ENCODE results near the gene TNFSF13.

TNFSF13 gene

GRCh38 chr17:7573324-7574080, 15.0 kb downstream of the TNFSF13 start:
- Histone ChIP-seq H3K4me3 (ENCODE audit: low read depth, low read length) (peak overlapping the region; percentile 95), H3K27ac (peak overlapping the region; percentile 91), H3K36me3 (replicated peaks) (peaks cover 78% of the 10 kb centered on the region), H3K27me3 (replicated peaks) (no peaks in the 10 kb centered on the region)
- in situ Hi-C loops (cut with HindIII; ENCODE audit: low pct_ligation_motif_present, low sequenced_read_pairs), result no loop called here
- DNase-seq, result peak; percentile 80
- TF ChIP-seq, protein P1, sequence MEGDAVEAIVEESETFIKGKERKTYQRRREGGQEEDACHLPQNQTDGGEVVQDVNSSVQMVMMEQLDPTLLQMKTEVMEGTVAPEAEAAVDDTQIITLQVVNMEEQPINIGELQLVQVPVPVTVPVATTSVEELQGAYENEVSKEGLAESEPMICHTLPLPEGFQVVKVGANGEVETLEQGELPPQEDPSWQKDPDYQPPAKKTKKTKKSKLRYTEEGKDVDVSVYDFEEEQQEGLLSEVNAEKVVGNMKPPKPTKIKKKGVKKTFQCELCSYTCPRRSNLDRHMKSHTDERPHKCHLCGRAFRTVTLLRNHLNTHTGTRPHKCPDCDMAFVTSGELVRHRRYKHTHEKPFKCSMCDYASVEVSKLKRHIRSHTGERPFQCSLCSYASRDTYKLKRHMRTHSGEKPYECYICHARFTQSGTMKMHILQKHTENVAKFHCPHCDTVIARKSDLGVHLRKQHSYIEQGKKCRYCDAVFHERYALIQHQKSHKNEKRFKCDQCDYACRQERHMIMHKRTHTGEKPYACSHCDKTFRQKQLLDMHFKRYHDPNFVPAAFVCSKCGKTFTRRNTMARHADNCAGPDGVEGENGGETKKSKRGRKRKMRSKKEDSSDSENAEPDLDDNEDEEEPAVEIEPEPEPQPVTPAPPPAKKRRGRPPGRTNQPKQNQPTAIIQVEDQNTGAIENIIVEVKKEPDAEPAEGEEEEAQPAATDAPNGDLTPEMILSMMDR (IDR thresholded peaks at IDR 0.05; ENCODE audit: low read depth, low read length, missing control alignments), result no peak

DNA sequence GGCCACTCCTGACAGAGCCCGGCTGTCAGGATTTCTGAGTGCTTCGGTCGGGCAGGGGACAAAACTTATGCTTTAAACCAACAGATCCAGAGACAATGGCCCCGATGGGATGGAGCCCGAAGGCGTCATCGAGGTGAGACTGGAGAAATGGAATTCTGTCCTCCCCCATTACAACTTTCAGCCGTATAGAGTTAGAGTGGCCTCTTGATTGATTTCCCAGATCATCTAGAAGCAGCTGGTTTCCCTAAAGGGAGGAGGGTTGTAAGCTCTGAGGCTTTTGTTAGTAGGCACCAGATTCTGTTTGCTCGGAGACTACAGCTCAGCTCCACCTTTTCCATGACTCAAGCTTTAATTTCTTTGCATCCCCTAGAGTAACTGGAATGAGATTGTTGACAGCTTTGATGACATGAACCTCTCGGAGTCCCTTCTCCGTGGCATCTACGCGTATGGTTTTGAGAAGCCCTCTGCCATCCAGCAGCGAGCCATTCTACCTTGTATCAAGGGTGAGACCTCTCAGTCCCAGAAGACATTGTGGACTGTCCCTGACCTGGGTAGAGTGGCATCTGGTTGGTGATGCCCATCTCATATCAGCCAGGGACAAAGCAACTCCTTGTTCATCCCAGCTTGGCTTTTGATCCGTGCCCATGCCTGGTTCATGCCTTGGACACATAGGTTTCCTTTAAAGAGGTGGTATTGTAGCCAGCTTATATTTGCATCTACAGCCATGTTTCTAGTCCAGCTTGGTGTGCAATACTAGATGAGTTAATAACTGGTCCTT, 15.8 kb downstream of the TNFSF13 start:
- no peak for DNase-seq
- Histone ChIP-seq H3K27ac (peak overlapping the region; percentile 91), H3K4me3 (ENCODE audit: low read depth, low read length) (peak overlapping the region; percentile 95), H3K27me3 (replicated peaks) (no peaks in the 10 kb centered on the region), H3K36me3 (replicated peaks) (peaks cover 80% of the 10 kb centered on the region)
- TF ChIP-seq, protein P1 (IDR thresholded peaks at IDR 0.05; ENCODE audit: low read depth, low read length, missing control alignments), result no peak
- in situ Hi-C loops (cut with HindIII; ENCODE audit: low pct_ligation_motif_present, low sequenced_read_pairs), result no loop called here

- in situ Hi-C loops (cut with HindIII; ENCODE audit: low pct_ligation_motif_present, low sequenced_read_pairs), result no loop called here
- no peak overlapping the region for H3K27ac ChIP-seq
- H3K27me3 ChIP-seq (replicated peaks), result no peaks in the 10 kb centered on the region
- peaks cover 72% of the 10 kb centered on the region for H3K36me3 ChIP-seq (replicated peaks)
- TF ChIP-seq, protein P1 (IDR thresholded peaks at IDR 0.05; ENCODE audit: low read depth, low read length, missing control alignments), result no peak
- peak overlapping the region; percentile 95 for H3K4me3 ChIP-seq (ENCODE audit: low read depth, low read length)
- no peak for DNase-seq
These were observed 16.9 kb downstream of the TNFSF13 start for GRCh38 chr17:7575481-7575883.

DNA sequence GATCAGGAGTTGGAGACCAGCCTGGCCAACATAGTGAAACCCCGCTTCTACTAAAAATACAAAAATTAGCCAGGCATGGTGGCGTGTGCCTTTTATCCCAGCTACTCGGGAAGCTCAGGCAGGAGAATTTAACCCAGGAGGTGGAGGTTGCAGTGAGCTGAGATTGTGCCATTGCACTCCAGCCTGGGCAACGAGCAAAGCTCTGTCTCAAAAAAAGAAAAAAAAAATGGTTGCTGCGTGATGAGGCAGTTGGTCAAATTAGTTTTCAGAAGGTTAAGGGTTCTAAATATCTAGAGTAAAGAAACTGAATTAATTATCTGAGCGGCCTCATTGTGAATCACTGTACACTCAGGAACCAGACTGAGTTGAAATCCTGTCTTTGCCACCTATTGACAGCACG, 17.4 kb downstream of the TNFSF13 start:
- in situ Hi-C loops (cut with HindIII; ENCODE audit: low pct_ligation_motif_present, low sequenced_read_pairs), result no loop called here
- TF ChIP-seq, protein P1 (IDR thresholded peaks at IDR 0.05; ENCODE audit: low read depth, low read length, missing control alignments), result no peak
- H3K27ac ChIP-seq, result no peak overlapping the region
- H3K36me3 ChIP-seq (replicated peaks), result peaks cover 67% of the 10 kb centered on the region
- no peak for DNase-seq
- H3K4me3 ChIP-seq (ENCODE audit: low read depth, low read length), result peak overlapping the region; percentile 20
- H3K27me3 ChIP-seq (replicated peaks), result no peaks in the 10 kb centered on the region

DNA sequence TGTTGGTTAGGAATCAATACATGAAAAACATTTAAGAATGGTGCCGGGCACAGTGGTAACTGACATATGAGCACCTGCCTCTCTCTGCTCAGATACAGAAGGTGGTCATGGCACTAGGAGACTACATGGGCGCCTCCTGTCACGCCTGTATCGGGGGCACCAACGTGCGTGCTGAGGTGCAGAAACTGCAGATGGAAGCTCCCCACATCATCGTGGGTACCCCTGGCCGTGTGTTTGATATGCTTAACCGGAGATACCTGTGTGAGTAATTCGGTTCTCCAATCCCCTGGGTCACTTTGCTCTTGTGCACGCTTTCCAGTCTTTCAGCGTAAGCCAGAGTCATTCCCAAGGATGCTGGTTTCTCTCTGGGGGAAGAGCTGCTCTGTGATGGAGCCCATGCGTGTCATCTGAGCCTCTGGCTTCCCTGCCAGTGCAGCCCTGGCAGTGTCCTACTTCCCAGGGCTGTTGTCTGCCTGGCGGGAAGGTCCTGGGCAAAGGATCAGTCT, 17.9 kb downstream of the TNFSF13 start:
- Histone ChIP-seq H3K36me3 (replicated peaks) (peaks cover 62% of the 10 kb centered on the region), H3K27ac (no peak overlapping the region), H3K4me3 (ENCODE audit: low read depth, low read length) (no peak overlapping the region), H3K27me3 (replicated peaks) (no peaks in the 10 kb centered on the region)
- DNase-seq, result no peak
- in situ Hi-C loops (cut with HindIII; ENCODE audit: low pct_ligation_motif_present, low sequenced_read_pairs), result no loop called here
- TF ChIP-seq, protein P1 (IDR thresholded peaks at IDR 0.05; ENCODE audit: low read depth, low read length, missing control alignments), result no peak
